AG09319 (cell line): ENCODE data around the gene SLC26A6.

ENCODE experiments used
- DNase-seq: peaks from one replicate; pipeline ENCODE4 v3.0.0-alpha.2; 2010; ENCODE audit warnings: low read depth; ENCODE audit errors: extremely low read depth
- CTCF ChIP-seq: IDR thresholded peaks from 2 replicates; pipeline ENCODE4 v1.5.1; 2011; ENCODE audit warnings: low read depth, mild to moderate bottlenecking, inconsistent platforms, low read length, moderate library complexity

The SLC26A6 gene

GRCh38 chr3:48598323-48599076, 36.8 kb downstream of the SLC26A6 start:
- no peak for TF ChIP-seq CTCF
- DNase-seq: peak; percentile 88

GRCh38 chr3:48597408-48597800, 37.9 kb downstream of the SLC26A6 start:
- no peak for DNase-seq
- TF ChIP-seq CTCF: no peak

GRCh38 chr3:48596676-48597407, 38.4 kb downstream of the SLC26A6 start:
- no peak for TF ChIP-seq CTCF
- DNase-seq: no peak

GRCh38 chr3:48596157-48596556, 39.1 kb downstream of the SLC26A6 start:
- no peak for DNase-seq
- no peak for TF ChIP-seq CTCF

GRCh38 chr3:48595526-48596121, 39.6 kb downstream of the SLC26A6 start:
- TF ChIP-seq CTCF: no peak
- peak; percentile 59 for DNase-seq

- TF ChIP-seq CTCF: no peak
- DNase-seq: no peak
Measured at GRCh38 chr3:48595075-48595525, 40.2 kb downstream of the SLC26A6 start, which contains the start of gene COL7A1. COL7A1 (minus strand) TSS chr3:48595329; CDS start chr3:48595159, 170 bp downstream.
